ENCODE data around the gene SMC1B.
"Not testable (repeated sequence)": the region's sequence is repeated elsewhere in the genome, so short reads cannot be mapped to it uniquely, and the experiment has no call there.

The SMC1B gene

GRCh38 chr22:45422237-45422983 lies 9.0 kb upstream of the SMC1B start:
- DNase-seq (ENCODE audit: low read depth in 2 of 2) = no peak

GRCh38 chr22:45421349-45422055 lies 8.1 kb upstream of the SMC1B start:
- DNase-seq (ENCODE audit: low read depth in 2 of 2) = no peak

GRCh38 chr22:45420539-45420938 lies 7.1 kb upstream of the SMC1B start:
- DNase-seq (ENCODE audit: low read depth in 2 of 2) = no peak

- DNase-seq (ENCODE audit: low read depth in 2 of 2) = no peak
Observed at GRCh38 chr22:45420011-45420410, 6.6 kb upstream of the SMC1B start.

GRCh38 chr22:45418770-45419138 lies 5.4 kb upstream of the SMC1B start:
- DNase-seq (ENCODE audit: low read depth in 2 of 2) = no peak

- DNase-seq (ENCODE audit: low read depth in 2 of 2) = no peak
Observed at GRCh38 chr22:45418056-45418769, 4.8 kb upstream of the SMC1B start.

- DNase-seq (ENCODE audit: low read depth in 2 of 2) = no peak
Observed at GRCh38 chr22:45413013-45413367, 409 bp downstream of the SMC1B start.

GRCh38 chr22:45407793-45408192 lies 5.6 kb downstream of the SMC1B start:
- DNase-seq (ENCODE audit: low read depth in 2 of 2) = no peak

GRCh38 chr22:45402466-45402985 lies 10.9 kb downstream of the SMC1B start:
- DNase-seq (ENCODE audit: low read depth in 2 of 2) = no peak

- DNase-seq (ENCODE audit: low read depth in 2 of 2) = no peak
Observed at GRCh38 chr22:45399712-45400445, 13.5 kb downstream of the SMC1B start.

GRCh38 chr22:45398214-45398613 lies 15.2 kb downstream of the SMC1B start:
- DNase-seq (ENCODE audit: low read depth in 2 of 2) = no peak

GRCh38 chr22:45397806-45398205 lies 15.6 kb downstream of the SMC1B start:
- DNase-seq (ENCODE audit: low read depth in 2 of 2) = no peak

- no peak for DNase-seq (ENCODE audit: low read depth in 2 of 2)
Observed at GRCh38 chr22:45389546-45389945, 23.9 kb downstream of the SMC1B start.

GRCh38 chr22:45381348-45381747 lies 32.1 kb downstream of the SMC1B start:
- no peak for DNase-seq (ENCODE audit: low read depth in 2 of 2)

GRCh38 chr22:45376703-45377102 lies 36.7 kb downstream of the SMC1B start:
- no peak for DNase-seq (ENCODE audit: low read depth in 2 of 2)

- no peak for DNase-seq (ENCODE audit: low read depth in 2 of 2)
Observed at GRCh38 chr22:45376009-45376408, 37.4 kb downstream of the SMC1B start.

GRCh38 chr22:45373592-45373991 lies 39.8 kb downstream of the SMC1B start:
- DNase-seq (ENCODE audit: low read depth in 2 of 2) = not testable (repeated sequence)

GRCh38 chr22:45366713-45367112 lies 46.7 kb downstream of the SMC1B start:
- DNase-seq (ENCODE audit: low read depth in 2 of 2) = no peak

- DNase-seq (ENCODE audit: low read depth in 2 of 2) = no peak
Observed at GRCh38 chr22:45359627-45360026, 53.8 kb downstream of the SMC1B start.

GRCh38 chr22:45358127-45358526 lies 55.3 kb downstream of the SMC1B start:
- DNase-seq (ENCODE audit: low read depth in 2 of 2) = no peak

GRCh38 chr22:45357490-45357889 lies 55.9 kb downstream of the SMC1B start:
- no peak for DNase-seq (ENCODE audit: low read depth in 2 of 2)

- DNase-seq (ENCODE audit: low read depth in 2 of 2) = no peak
Observed at GRCh38 chr22:45353786-45354185, 59.6 kb downstream of the SMC1B start.
